HG02642 (cell line): ENCODE results near the gene PDHB.
"Not testable (repeated sequence)": the region's sequence is repeated elsewhere in the genome, so short reads cannot be mapped to it uniquely, and the experiment has no call there.

Experiments used
- ATAC-seq: cut with Tn5 transposase; IDR thresholded peaks from one replicate; pipeline ENCODE4 v1.9.1; 2021; ENCODE audit warnings: mild to moderate bottlenecking; ENCODE audit not compliant: unreplicated experiment, poor library complexity

Gene PDHB

DNA sequence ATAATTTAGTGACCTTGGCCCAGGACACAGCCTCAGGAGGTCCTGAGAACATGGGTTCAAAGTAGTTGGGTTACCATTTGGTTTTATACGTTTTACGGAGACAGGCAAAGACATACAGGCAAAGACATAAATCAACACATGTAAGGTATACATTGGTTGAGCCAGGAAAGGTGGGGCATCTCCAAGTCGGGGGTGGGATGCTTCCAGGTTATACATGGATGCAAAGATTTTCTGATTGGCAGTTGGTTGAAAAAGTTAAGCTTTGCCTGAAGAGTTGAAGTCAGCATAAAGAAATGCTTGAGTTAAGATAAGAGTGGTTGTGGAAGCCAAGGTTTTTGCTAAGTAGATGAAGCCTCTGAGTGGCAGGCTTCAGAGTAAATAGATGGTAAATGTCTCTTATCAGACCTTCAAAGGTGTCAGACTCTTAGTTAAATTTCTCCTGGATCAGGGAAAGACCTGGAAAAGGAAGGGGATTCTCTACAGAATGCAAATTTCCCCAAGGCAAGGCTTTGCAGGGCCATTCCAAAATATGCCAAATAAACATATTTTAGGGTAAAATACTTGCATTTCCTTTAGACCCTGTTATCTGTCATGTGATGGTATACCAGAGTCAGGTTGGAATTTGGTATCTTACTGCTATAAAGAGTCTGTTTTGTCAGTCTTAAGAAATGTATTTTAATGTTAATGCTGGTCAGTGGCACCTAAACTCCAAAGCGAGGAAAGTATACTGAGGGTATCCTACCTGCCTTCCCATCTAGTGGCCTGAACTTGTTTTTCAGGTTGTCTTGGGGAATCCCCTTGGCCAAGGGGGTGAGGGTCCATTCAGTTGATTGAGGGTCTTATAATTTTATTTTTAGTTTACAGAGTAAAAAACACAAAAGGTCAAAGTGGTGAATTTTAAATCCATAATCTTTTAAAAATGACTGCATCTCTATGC is 8.2 kb upstream of the PDHB start:
- no peak for ATAC-seq

DNA sequence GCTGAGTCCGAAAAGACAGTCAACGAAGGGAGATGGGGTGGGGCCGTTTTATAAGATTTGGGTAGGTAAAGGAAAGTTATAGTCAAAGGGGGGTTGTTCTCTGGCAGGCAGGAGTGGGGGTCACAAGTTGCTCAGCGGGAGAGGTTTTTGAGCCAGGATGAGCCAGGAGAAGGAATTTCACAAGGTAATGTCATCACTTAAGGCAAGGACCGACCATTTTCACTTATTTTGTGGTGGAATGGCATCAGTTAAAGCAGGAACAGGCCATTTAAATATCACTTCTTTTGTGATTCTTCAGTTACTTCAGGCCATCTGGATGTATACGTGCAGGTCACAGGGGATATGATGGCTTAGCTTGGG is 7.3 kb upstream of the PDHB start:
- not testable (repeated sequence) for ATAC-seq

DNA sequence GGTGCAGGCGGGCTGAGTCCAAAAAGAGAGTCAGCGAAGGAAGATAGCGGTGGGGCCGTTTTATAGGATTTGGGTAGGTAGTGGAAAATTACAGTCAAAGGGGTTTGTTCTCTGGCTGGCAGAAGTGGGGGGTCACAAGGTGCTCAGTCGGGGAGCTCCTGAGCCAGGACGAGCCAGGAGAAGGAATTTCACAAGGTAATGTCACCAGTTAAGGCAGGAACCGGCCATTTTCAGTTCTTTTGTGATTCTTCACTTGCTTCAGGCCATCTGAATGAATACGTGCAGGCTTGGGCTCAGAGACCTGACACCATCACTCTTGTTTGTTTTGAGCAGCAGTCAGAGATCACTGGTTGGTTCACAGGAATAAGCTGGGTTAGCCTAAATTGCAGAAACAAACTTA is 3.6 kb upstream of the PDHB start:
- ATAC-seq, result not testable (repeated sequence)

GRCh38 chr3:58434990-58435389 is 1.4 kb upstream of the PDHB start:
- ATAC-seq, result no peak

- ATAC-seq, result no peak
Observed at GRCh38 chr3:58434511-58434910, 879 bp upstream of the PDHB start.

GRCh38 chr3:58434168-58434504 is 504 bp upstream of the PDHB start:
- ATAC-seq, result no peak

DNA sequence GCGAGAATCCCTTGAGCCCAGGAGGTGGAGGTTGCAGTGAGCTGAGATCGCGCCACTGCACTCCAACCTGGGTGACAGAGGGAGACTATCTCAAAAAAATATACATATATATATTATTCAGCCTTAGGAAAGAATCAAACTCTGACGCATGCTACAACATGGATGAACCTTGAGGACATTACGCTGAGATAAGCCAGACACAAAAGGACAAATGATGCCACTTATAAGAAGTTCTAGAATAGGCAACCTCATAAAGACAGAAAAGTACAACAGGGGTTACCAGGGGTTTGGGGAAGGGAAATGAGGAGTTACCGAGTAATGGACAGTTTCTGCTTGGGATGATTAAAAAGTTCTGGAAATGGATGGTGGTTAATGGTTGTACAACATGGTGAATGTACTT is 727 bp downstream of the PDHB start:
- no peak for ATAC-seq

DNA sequence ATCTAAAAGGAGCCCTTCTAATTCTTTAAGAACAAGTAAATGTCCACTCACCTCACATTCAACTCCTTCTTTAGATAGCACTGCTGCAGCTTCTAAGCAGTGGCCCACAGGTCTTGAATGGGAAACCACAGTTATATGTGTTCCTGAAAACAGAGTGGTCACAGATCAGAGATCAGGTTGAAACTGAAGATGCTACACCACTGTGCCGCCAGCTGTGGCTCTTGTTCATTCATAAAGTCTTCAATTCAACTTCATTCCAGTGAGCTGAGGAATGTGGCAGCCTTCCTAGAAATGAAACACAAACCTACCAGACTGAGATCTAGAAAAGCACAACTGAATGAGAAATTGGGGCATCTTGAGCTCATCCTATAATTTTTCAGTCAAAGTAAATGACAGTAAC is 4.0 kb downstream of the PDHB start:
- peak; percentile 28 for ATAC-seq

GRCh38 chr3:58427661-58428361 is 5.8 kb downstream of the PDHB start:
- ATAC-seq, result no peak

DNA sequence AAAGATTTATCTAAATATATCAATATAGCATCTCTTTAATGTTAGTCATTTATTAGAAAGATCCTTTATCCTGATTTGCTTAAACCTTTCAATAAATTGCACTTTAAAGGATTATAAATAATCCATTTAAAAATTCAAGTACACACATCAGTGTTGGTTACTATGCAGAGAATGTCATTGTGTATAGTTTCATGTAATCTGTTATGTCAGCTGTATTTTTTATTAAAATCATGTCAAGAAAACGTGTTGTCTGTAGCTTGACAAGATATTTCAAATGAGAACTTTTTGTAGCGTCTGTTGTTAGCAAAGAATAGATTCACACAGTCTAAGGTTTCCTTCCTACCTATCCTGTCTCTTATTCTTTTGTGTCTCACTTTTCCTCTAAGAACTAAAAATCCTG is 7.8 kb downstream of the PDHB start:
- ATAC-seq, result no peak

GRCh38 chr3:58424613-58425012 is 9.0 kb downstream of the PDHB start:
- ATAC-seq, result no peak

DNA sequence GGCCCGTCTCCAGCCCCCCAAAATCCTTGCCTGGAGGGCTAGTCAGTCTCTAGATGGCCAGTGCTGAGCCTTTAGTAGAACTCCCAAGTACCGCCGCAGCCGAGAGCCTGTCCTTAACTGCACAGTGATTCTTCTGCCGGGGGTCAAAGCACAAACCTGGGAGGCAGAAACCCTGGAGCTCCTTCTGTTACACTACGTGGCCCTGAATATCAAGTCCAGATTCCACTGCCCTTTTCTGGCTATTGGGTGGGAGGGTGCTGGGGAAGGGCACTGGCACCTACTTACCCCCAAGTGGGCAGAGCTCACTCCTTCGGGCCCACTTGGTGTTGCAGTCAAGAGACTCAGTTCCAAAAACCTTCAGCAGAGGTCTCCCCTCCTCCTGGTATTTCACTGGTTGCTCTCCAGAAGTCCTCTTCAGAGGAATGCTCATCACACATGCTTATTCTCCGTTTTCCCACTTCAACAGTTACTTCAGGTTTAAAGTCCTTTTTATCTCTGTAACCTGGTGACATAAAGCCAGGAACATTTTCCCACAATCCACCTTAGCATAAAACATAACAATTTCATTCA is 10.8 kb downstream of the PDHB start:
- no peak for ATAC-seq

DNA sequence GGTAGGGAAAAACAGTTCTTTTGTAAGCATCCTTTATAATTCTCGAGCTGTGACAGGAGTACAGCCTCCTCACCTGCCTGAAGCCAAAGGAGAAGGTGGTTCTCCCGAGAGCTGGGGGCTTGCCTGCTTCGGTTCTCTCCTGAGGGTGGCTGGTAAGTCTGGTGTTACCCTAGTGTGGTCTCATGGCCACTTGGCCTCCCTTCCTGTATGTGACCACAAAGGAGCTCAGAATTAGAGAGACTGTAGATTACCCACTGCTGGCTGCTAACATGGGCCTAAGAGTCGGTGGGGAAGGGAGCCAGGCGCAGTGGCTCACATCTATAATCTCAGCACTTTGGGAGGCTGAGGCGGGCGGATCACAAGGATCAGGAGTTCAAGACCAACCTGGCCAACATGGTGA is 12.6 kb downstream of the PDHB start:
- ATAC-seq, result no peak

GRCh38 chr3:58419780-58420507 is 13.7 kb downstream of the PDHB start:
- ATAC-seq, result peak; percentile 68

- no peak for ATAC-seq
Observed at GRCh38 chr3:58418227-58418626, 15.4 kb downstream of the PDHB start.

GRCh38 chr3:58417075-58417474 is 16.6 kb downstream of the PDHB start:
- no peak for ATAC-seq

GRCh38 chr3:58416191-58416590 is 17.4 kb downstream of the PDHB start:
- no peak for ATAC-seq

DNA sequence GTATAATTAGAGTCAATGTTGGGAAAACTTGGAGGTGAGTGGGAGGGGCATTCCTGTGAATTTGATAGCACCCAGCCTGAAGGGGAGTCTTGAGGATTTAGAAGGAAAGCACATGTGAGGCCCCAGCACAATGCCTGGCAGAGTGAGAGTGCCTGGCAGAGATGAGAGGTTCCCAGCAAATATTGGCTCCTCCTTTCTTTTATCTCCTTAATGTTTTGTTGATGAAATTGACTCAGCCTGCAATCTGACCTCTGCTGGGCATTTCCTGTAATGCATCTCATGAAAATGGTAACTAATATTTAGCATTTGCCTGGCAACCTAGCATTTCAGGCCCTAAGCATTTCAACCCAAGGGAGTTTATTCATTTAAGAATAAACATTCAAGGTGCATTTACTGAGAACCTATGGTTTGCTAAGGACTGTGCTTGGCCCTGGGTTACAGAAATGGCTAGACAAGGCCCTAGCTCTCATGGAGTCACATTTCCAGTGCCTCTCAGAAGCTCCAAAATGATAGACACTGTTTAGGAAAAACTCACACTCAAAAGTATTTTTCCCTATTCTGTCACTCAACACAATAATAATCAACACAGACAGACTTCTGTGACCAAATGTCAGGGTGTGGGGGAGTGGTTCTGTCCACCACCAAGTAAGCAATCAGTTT is 19.0 kb downstream of the PDHB start:
- ATAC-seq, result no peak

DNA sequence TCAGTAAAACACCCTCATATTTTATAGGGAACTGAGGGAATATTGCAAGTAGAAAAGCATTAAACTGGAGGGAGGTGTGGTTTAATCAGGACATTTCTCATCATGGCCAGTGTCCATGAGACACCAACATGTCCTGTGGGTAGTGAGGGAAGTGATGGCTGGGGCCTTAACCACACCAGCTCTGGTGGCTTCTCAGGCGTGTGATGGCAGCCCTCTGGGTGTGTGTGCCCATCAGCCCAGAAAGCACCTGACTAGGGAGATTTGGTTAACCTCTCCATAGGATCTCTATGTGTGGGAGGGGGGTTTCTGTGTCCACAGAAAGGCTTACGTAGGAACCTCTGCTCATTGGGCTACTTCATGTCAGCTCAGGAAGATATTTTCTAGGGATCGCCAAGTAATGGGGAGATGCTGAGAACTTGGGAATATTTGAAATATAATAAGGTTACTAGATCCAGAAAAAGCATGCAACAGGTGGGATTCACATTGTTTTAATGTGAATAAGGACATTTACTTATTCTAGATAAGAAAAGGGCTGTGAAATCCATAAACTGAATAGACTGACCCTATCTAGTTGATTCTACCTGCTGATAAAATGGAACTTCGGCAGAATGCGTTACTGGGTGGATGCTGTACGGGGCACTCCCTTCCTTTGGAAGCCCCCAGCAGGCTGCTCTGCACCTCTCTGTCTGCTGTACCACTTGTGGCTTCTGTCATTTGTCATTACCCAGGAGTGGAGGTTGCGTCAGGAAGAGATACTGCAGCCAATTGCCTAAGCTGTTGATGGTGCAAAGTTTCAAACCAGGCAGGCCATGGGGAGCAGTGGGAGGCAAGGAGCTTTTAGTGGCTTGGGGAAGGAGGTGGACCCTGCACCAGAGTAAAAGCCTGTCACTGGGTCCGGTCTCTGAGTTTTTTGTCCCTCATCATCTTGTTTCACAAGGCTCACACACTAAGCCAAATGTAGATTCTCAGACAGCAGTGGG is 21.5 kb downstream of the PDHB start:
- ATAC-seq, result no peak
